ENCODE results near the gene ZNF624. TPM values are rescaled to one million over a fixed set of nuclear protein-coding genes. Genes with fewer than 3 reads are reported as not detected.

The ZNF624 gene
- total RNA-seq, 1 donor from 2014 or later, result 3.7 TPM

DNA sequence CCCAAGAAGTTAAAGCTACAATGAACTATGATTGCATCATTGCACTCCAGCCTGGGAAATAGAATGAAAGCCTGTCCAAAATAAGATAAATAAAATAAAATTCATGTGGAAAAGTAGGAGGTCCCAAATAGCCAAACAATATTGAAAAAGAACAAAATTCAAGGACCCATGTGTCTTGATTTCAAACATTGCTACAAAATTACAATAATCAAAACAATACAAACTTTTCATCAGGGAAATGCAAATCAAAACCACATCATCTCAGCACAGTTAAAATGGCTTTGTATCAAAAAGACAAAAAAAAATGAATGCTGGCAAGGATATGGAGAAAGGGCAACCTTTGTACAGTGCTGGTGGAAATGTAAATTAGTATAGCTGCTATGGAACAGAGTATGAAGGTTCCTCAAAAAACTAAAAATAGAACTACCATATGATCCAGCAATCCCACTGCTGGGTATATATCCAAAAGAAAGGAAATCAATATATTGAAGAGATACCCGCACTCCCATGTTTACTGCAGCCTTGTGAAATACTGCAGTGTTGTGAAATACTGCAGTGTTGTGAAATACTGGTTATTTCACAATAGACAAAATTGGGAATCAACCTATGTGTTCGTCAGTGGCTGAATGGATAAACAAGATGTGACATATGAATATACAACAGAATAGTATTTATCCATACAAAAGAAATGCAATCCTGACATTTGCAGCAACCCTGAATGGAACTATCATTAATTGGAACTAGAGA, 60.1 kb downstream of the ZNF624 start:
- no peak for DNase-seq (ENCODE audit: low read depth in 2 of 2)

DNA sequence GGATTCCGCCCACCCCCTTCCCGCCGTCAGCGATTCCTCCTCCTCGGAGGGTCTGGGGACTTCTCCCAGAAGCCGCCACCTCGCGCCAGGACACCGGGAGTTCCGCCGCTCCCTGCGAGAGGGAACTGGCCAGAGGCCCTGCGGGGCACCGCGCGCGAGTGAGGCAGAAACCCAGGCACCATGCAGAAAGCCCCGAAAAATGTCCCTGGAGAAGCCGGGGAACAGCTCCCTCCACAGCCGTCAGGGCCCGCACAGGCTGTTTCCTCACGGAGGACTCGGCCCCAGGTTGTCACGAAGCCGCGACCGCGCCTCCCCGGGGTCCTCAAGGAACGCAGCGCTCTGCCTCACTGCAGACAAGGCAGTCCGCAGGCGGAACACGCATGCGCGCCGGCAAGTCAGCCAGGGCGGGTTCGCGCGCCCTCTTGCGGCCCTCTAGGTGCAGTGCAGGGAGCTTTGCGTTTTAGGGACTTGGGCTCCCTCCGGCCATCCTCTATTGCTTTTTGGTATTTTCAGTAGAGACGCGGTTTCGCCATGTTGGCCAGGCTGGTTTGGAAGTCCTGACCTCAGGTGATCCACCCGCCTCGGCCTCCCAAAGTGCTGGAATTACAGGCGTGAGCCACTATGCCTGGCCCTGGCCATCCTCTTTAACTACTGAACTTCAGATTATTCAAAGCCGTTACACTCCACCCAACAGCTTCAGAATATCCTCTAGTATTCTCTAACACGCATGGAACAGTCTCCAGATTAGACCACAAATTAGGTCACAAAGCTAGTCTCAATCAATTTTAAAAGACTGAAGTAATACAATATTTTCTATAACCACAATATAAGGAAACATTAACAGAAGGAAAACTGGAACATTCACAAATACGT, 64.3 kb downstream of the ZNF624 start:
- DNase-seq (ENCODE audit: low read depth in 2 of 2), result peak; percentile 52 to 83

DNA sequence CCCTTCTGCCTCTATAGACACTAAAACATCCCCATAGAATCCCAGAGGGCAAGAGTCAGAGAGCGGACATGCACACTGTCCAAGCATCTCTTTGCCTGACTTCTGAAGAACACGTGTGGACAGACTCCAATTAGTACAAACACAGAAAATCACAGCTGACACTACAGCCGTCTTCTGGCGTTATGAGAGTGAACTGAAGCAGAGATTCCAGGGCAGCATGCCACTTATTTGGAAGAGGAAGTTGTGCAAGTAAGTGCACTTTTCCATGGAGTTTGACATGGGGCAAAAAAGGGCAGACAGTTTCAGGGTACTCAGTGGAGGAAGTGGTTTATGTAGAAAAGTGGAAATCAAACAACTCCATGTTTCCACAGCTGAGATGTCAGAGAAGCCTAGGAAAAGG, 67.9 kb downstream of the ZNF624 start:
- DNase-seq (ENCODE audit: low read depth in 2 of 2), result no peak

DNA sequence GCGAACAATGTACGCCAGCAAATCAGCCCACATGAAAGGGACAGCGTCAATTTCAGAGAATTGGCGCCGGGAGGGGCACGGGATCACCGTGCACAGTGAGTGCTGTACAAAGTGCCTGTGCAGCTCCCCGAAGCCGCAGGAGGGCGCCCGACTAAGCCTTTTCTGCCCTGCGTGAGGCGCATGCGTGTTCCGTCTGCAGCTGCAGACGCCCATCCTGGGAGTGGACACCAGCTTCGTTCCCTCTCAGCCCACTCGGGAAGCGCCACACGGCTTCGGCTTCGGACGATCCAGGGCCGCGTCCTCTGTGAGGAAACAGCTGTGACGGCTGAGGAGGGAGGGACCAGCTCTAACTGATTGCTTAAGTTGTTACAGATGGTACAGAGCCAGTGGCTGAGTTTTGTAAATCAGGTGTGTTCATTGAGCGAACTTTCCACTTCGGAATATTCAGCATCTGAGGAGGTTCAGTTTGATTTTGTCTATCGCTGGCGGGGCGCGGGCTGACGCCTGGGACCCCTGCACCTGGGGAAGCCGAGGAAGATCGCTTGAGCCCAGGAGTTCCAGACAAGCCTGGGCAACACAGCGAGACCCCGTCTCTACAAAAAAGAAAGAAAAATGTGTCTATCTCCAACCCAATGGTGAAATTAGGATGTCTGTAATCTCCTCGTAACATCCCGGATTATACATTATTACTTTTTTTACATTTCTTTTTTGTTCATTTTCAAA, 69.2 kb downstream of the ZNF624 start:
- DNase-seq (ENCODE audit: low read depth in 2 of 2), result peak; percentile 70 to 88

DNA sequence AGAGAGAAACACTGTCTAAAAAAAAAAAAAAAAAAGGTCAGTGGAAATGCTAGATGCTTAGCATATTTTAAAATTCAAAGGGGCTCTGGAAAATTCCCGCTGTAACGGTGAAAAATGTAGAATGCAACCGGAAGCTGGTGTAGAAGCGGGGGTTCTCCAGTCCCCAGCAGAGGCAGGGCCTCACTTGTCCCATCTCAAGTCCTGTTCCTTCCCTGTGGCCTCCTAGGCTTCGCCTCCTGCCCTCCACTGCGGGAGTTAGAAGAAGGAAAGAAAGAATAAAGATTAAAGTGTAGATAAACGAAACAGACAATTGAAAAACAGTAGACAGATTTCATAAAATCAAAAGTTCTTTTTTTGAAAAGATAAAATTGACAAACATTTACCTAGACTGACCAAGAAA, 69.9 kb downstream of the ZNF624 start:
- no peak for DNase-seq (ENCODE audit: low read depth in 2 of 2)

DNA sequence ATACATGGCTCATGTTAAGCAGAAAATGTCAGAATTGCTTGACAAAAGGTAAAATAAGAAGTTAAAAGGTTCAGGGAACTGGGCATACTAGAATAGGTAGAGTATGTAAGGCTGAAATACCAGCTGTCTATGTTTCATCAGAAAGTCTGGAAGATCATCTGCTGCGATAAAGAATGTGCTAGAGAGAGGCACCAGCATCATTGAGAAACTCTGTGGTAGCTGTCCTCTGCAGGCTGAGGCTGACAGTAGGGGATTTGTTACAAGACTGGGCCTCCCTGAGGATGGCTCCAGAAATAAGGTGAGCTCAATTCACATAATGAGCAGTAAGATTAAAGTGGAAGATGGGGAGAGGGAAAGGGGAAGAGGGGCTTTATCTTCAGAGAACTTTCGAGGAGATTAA, 80.2 kb downstream of the ZNF624 start:
- no peak for DNase-seq (ENCODE audit: low read depth in 2 of 2)

Other genes starting within 250 kb of the ZNF624 start
- 23.2 and 36.8 TPM in 2 replicates for gene TRPV2, start 238.3 kb downstream of the ZNF624 start, total RNA-seq
- 1.2 and 1.4 TPM in 2 replicates for gene LRRC75A, start 161.7 kb downstream of the ZNF624 start, total RNA-seq
- 1.8 and 2.5 TPM in 2 replicates for gene ZNF287, start 84.6 kb downstream of the ZNF624 start, total RNA-seq
- 0.77 and 2.5 TPM in 2 replicates for gene CCDC144A, start 36.4 kb upstream of the ZNF624 start, total RNA-seq

Data from dermis microvascular lymphatic vessel endothelial cell (primary cell).